CD4-positive, alpha-beta T cell treated with Interferon alpha-2 for 1 hour (primary cell): Measurements from ENCODE around the gene TMEM158.

Source experiments
- DNase-seq, 2 donors: peaks; one replicate each; pipeline ENCODE4 v3.0.0-alpha.2; 2020 to 2022

TMEM158 gene

GRCh38 chr3:45198264-45199260 lies 27.5 kb downstream of the TMEM158 start:
- no peak for DNase-seq

- DNase-seq: no peak
These were observed 31.3 kb downstream of the TMEM158 start for GRCh38 chr3:45194791-45195190.

GRCh38 chr3:45191924-45192417 lies 34.1 kb downstream of the TMEM158 start:
- no peak for DNase-seq

GRCh38 chr3:45191424-45191823 lies 34.7 kb downstream of the TMEM158 start:
- DNase-seq: no peak

- no peak for DNase-seq
These were observed 37.1 kb downstream of the TMEM158 start for GRCh38 chr3:45188719-45189659.

- DNase-seq: no peak
These were observed 38.4 kb downstream of the TMEM158 start for GRCh38 chr3:45187694-45188141.

GRCh38 chr3:45186871-45187270 lies 39.2 kb downstream of the TMEM158 start:
- DNase-seq: no peak

GRCh38 chr3:45185461-45185860 lies 40.6 kb downstream of the TMEM158 start:
- no peak for DNase-seq

GRCh38 chr3:45185052-45185451 lies 41.0 kb downstream of the TMEM158 start:
- no peak for DNase-seq

- DNase-seq: no peak
These were observed 42.2 kb downstream of the TMEM158 start for GRCh38 chr3:45183872-45184262.

GRCh38 chr3:45182915-45183871 lies 42.9 kb downstream of the TMEM158 start:
- DNase-seq: no peak

GRCh38 chr3:45181496-45181895 lies 44.6 kb downstream of the TMEM158 start:
- no peak for DNase-seq

- no peak for DNase-seq
These were observed 45.2 kb downstream of the TMEM158 start for GRCh38 chr3:45180899-45181298.

- DNase-seq: no peak
These were observed 46.0 kb downstream of the TMEM158 start for GRCh38 chr3:45180051-45180450.

- no peak for DNase-seq
These were observed 46.9 kb downstream of the TMEM158 start for GRCh38 chr3:45179163-45179562.

GRCh38 chr3:45178183-45179023 lies 47.7 kb downstream of the TMEM158 start:
- no peak for DNase-seq

GRCh38 chr3:45176912-45177311 lies 49.2 kb downstream of the TMEM158 start:
- DNase-seq: no peak
